ENCODE data around the gene TMEM63C.
A peak's percentile ranks its signal among the peaks of the same experiment; 100 is the strongest.

TMEM63C gene
- total RNA-seq: 0.07 to 1.2 (median 0.20) reads per million in 18 experiments

- DNase-seq: no peak
These were observed at the start of gene TMEM63C for GRCh38 chr14:77181603-77182437. TMEM63C (plus strand) TSS chr14:77181798; CDS start chr14:77218814, 37,016 bp downstream.

GRCh38 chr14:77131871-77132486 is 49.6 kb upstream of the TMEM63C start:
- DNase-seq: no peak

GRCh38 chr14:77133720-77134338 is 47.8 kb upstream of the TMEM63C start:
- peak; percentile 40 to 58 for DNase-seq

GRCh38 chr14:77139022-77139421 is 42.6 kb upstream of the TMEM63C start:
- no peak for DNase-seq

GRCh38 chr14:77139540-77140358 is 41.8 kb upstream of the TMEM63C start:
- peak in 1 of 2 donors; percentile 19 for DNase-seq

GRCh38 chr14:77140359-77141213 is 41.0 kb upstream of the TMEM63C start:
- no peak for DNase-seq

- DNase-seq: no peak
These were observed 40.2 kb upstream of the TMEM63C start, which contains the start of gene ZDHHC22 for GRCh38 chr14:77141214-77142004. ZDHHC22 (minus strand) TSS chr14:77141791; CDS start chr14:77139738, 2,053 bp downstream.

- DNase-seq: no peak
These were observed 39.4 kb upstream of the TMEM63C start for GRCh38 chr14:77142005-77142800.

GRCh38 chr14:77143071-77143470 is 38.5 kb upstream of the TMEM63C start:
- no peak for DNase-seq

- DNase-seq: no peak
These were observed 37.0 kb upstream of the TMEM63C start for GRCh38 chr14:77144412-77145115.

- DNase-seq: no peak
These were observed 35.4 kb upstream of the TMEM63C start for GRCh38 chr14:77145975-77146740.

- DNase-seq: no peak
These were observed 32.9 kb upstream of the TMEM63C start for GRCh38 chr14:77148510-77149231.

- DNase-seq: peak in 1 of 2 donors; percentile 4
These were observed 30.4 kb upstream of the TMEM63C start for GRCh38 chr14:77151245-77151644.

GRCh38 chr14:77151918-77152588 is 29.5 kb upstream of the TMEM63C start:
- peak in 1 of 2 donors; percentile 41 for DNase-seq

- no peak for DNase-seq
These were observed 27.8 kb upstream of the TMEM63C start for GRCh38 chr14:77153802-77154201.

GRCh38 chr14:77154421-77154820 is 27.2 kb upstream of the TMEM63C start:
- no peak for DNase-seq

GRCh38 chr14:77155083-77155482 is 26.5 kb upstream of the TMEM63C start:
- no peak for DNase-seq

All from inflammatory macrophage (primary cell).